ENCODE results near the gene RAG2. TPM values are rescaled to one million over a fixed set of nuclear protein-coding genes. Genes with fewer than 3 reads are reported as not detected.

Gene RAG2
- total RNA-seq, 1 donor from 2014 or later = not detected

- intact Hi-C loops (cut with DNase I) = no loop called here
- ATAC-seq (ENCODE audit: poor library complexity) (no peak), DNase-seq (no peak)
Observed at GRCh38 chr11:36605221-36606216, 7.5 kb upstream of the RAG2 start.

GRCh38 chr11:36602135-36602534, 4.1 kb upstream of the RAG2 start:
- intact Hi-C loops (cut with DNase I) = no loop called here
- DNase-seq = no peak
- ATAC-seq (ENCODE audit: poor library complexity) = no peak

- ATAC-seq (ENCODE audit: poor library complexity) = no peak
- no peak for DNase-seq
- intact Hi-C loops (cut with DNase I) = no loop called here
Observed at GRCh38 chr11:36601155-36601554, 3.1 kb upstream of the RAG2 start.

- no peak for DNase-seq
- ATAC-seq (ENCODE audit: poor library complexity) = no peak
- intact Hi-C loops (cut with DNase I) = no loop called here
Observed at GRCh38 chr11:36600180-36600579, 2.1 kb upstream of the RAG2 start.

GRCh38 chr11:36596880-36597279, 1.2 kb downstream of the RAG2 start:
- no peak for DNase-seq
- intact Hi-C loops (cut with DNase I) = no loop called here
- ATAC-seq (ENCODE audit: poor library complexity) = no peak

GRCh38 chr11:36594316-36594989, 3.6 kb downstream of the RAG2 start, which contains the start of gene IFTAP:
TSS of gene IFTAP (plus strand) at chr11:36594502. CDS start at chr11:36610104, 15,602 bp downstream.
- intact Hi-C loops (cut with DNase I) = no loop called here
- DNase-seq = peak; percentile 40
- peak; percentile 100 for ATAC-seq (ENCODE audit: poor library complexity)

GRCh38 chr11:36591433-36591832, 6.6 kb downstream of the RAG2 start:
- intact Hi-C loops (cut with DNase I) = no loop called here
- ATAC-seq (ENCODE audit: poor library complexity) = no peak
- no peak for DNase-seq

- intact Hi-C loops (cut with DNase I) = no loop called here
- ATAC-seq (ENCODE audit: poor library complexity) (no peak), DNase-seq (no peak)
Observed at GRCh38 chr11:36590513-36590912, 7.5 kb downstream of the RAG2 start.

- no peak for ATAC-seq (ENCODE audit: poor library complexity)
- intact Hi-C loops (cut with DNase I) = no loop called here
- DNase-seq = no peak
Observed at GRCh38 chr11:36588099-36588498, 9.9 kb downstream of the RAG2 start.

- DNase-seq (no peak), ATAC-seq (ENCODE audit: poor library complexity) (no peak)
- intact Hi-C loops (cut with DNase I) = no loop called here
Observed at GRCh38 chr11:36586543-36586942, 11.5 kb downstream of the RAG2 start.

- intact Hi-C loops (cut with DNase I) = no loop called here
- ATAC-seq (ENCODE audit: poor library complexity) (no peak), DNase-seq (no peak)
Observed at GRCh38 chr11:36583667-36584066, 14.4 kb downstream of the RAG2 start.

- intact Hi-C loops (cut with DNase I) = no loop called here
Observed at GRCh38 chr11:36581536-36581935, 16.5 kb downstream of the RAG2 start.

GRCh38 chr11:36578458-36578857, 19.6 kb downstream of the RAG2 start:
- intact Hi-C loops (cut with DNase I) = no loop called here
- no peak for DNase-seq
- no peak for ATAC-seq (ENCODE audit: poor library complexity)

More at GRCh38 chr11:36581536-36581935, 16.5 kb downstream of the RAG2 start:
- ATAC-seq (ENCODE audit: poor library complexity) = no peak
- DNase-seq = no peak

- intact Hi-C loops (cut with DNase I) = no loop called here
- ATAC-seq (ENCODE audit: poor library complexity) = no peak
Observed at GRCh38 chr11:36577859-36578258, 20.2 kb downstream of the RAG2 start.

GRCh38 chr11:36577373-36577772, 20.7 kb downstream of the RAG2 start:
- intact Hi-C loops (cut with DNase I) = no loop called here
- DNase-seq = no peak
- no peak for ATAC-seq (ENCODE audit: poor library complexity)

More at GRCh38 chr11:36577859-36578258, 20.2 kb downstream of the RAG2 start:
- no peak for DNase-seq

GRCh38 chr11:36574486-36574885, 23.6 kb downstream of the RAG2 start:
- DNase-seq (no peak), ATAC-seq (ENCODE audit: poor library complexity) (no peak)
- intact Hi-C loops (cut with DNase I) = no loop called here

GRCh38 chr11:36569095-36569494, 28.9 kb downstream of the RAG2 start:
- intact Hi-C loops (cut with DNase I) = no loop called here
- ATAC-seq (ENCODE audit: poor library complexity) = no peak
- DNase-seq = no peak

GRCh38 chr11:36567694-36568093, 30.3 kb downstream of the RAG2 start, which contains the start of gene RAG1:
TSS of gene RAG1 (plus strand) at chr11:36568007. CDS start at chr11:36573305, 5,298 bp downstream.
- intact Hi-C loops (cut with DNase I) = no loop called here
- DNase-seq (no peak), ATAC-seq (ENCODE audit: poor library complexity) (no peak)

- DNase-seq (no peak), ATAC-seq (ENCODE audit: poor library complexity) (no peak)
- intact Hi-C loops (cut with DNase I) = no loop called here
Observed at GRCh38 chr11:36566407-36567053, 31.5 kb downstream of the RAG2 start.
